Measurements from ENCODE around the gene FXYD1.

DNA sequence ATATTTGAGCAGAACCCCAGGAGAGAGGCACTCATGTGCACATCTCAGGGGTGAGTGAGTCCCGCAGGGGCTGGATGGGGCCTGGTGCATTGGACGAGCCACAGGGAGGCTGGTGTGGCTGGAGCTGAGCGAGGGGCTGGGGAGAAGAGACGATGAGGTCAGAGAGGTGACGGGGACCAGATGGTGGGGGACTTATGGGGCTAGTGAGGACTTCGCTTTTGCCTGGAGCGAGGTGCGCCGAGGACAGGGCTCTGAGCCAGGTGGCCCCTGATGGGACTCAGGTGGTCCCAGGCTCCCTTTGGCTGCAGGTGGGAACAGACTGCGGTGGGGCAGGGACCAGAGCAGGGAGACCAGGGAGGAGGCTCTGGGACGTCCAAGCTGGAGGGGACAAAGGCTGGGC is 29.9 kb upstream of the FXYD1 start:
- TF ChIP-seq, protein P1, sequence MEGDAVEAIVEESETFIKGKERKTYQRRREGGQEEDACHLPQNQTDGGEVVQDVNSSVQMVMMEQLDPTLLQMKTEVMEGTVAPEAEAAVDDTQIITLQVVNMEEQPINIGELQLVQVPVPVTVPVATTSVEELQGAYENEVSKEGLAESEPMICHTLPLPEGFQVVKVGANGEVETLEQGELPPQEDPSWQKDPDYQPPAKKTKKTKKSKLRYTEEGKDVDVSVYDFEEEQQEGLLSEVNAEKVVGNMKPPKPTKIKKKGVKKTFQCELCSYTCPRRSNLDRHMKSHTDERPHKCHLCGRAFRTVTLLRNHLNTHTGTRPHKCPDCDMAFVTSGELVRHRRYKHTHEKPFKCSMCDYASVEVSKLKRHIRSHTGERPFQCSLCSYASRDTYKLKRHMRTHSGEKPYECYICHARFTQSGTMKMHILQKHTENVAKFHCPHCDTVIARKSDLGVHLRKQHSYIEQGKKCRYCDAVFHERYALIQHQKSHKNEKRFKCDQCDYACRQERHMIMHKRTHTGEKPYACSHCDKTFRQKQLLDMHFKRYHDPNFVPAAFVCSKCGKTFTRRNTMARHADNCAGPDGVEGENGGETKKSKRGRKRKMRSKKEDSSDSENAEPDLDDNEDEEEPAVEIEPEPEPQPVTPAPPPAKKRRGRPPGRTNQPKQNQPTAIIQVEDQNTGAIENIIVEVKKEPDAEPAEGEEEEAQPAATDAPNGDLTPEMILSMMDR (IDR thresholded peaks at IDR 0.05 in 4 of 5, conservative IDR thresholded peaks at IDR 0.05 in 1 of 5): no peak
- no peak for TF ChIP-seq POLR2A (IDR thresholded peaks at IDR 0.05)

Data from gastrocnemius medialis (tissue), 4 donors.